ENCODE measurements around the gene KIT. TPM values are rescaled to one million over a fixed set of nuclear protein-coding genes. Genes with fewer than 3 reads are reported as not detected.

KIT gene
- total and polyA plus RNA-seq, 4 donors, result 3.9 to 74.4 (median 15.3) TPM

DNA sequence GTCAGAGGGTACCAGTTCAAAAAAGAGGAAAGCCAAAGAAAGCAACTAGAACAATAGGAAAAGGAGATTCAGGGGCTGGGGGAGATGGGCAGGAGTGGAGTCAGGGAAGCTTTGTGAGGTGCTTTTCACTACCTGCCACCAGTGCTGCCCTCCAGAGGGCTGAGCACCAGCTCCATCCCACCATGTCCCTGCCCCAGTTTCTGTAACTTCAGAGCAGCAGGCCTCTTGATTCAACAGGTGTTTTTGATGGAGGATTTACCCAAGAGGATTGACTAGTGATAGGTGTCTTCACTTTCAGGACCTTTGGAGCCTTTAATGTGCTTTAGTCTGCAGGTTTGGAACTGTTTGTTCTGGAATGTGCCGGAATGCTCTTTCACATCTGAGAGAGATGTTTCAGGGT, 12.1 kb downstream of the KIT start:
- 96 to 97% methylated on average over 1 of the region's 1 CpG for WGBS, 2 donors
- no peaks in the 10 kb centered on the region for H3K9me3 ChIP-seq (ENCODE audit: control insufficient read depth in 4 of 4, insufficient read depth in 3 of 4, low read length in 3 of 4)
- no peaks in the 10 kb centered on the region for H3K27me3 ChIP-seq (ENCODE audit: control insufficient read depth in 3 of 3, insufficient read depth in 3 of 3, low read length in 2 of 3)
- no peak overlapping the region for H3K9ac ChIP-seq (ENCODE audit: insufficient read depth in 1 of 2, low read length in 2 of 2)
- H3K4me1 ChIP-seq (ENCODE audit: control insufficient read depth in 5 of 5, insufficient read depth in 5 of 5, low read length in 5 of 5), result peaks cover 0 to 3% (median 0%) of the 10 kb centered on the region in 5 donors
- H3K4me3 ChIP-seq, result no peak overlapping the region
- TF ChIP-seq, protein P1, sequence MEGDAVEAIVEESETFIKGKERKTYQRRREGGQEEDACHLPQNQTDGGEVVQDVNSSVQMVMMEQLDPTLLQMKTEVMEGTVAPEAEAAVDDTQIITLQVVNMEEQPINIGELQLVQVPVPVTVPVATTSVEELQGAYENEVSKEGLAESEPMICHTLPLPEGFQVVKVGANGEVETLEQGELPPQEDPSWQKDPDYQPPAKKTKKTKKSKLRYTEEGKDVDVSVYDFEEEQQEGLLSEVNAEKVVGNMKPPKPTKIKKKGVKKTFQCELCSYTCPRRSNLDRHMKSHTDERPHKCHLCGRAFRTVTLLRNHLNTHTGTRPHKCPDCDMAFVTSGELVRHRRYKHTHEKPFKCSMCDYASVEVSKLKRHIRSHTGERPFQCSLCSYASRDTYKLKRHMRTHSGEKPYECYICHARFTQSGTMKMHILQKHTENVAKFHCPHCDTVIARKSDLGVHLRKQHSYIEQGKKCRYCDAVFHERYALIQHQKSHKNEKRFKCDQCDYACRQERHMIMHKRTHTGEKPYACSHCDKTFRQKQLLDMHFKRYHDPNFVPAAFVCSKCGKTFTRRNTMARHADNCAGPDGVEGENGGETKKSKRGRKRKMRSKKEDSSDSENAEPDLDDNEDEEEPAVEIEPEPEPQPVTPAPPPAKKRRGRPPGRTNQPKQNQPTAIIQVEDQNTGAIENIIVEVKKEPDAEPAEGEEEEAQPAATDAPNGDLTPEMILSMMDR (IDR thresholded peaks at IDR 0.05; ENCODE audit: control extremely low read depth, extremely low read depth), result no peak
- no peak for DNase-seq
- H3K27ac ChIP-seq (ENCODE audit: low read depth in 1 of 2, low read length in 1 of 2), result no peak overlapping the region
- H3K36me3 ChIP-seq (ENCODE audit: control insufficient read depth in 4 of 4, insufficient read depth in 4 of 4, low read length in 4 of 4), result no peaks in the 10 kb centered on the region
- ATAC-seq (ENCODE audit: insufficient read depth, low FRiP score), result no peak

DNA sequence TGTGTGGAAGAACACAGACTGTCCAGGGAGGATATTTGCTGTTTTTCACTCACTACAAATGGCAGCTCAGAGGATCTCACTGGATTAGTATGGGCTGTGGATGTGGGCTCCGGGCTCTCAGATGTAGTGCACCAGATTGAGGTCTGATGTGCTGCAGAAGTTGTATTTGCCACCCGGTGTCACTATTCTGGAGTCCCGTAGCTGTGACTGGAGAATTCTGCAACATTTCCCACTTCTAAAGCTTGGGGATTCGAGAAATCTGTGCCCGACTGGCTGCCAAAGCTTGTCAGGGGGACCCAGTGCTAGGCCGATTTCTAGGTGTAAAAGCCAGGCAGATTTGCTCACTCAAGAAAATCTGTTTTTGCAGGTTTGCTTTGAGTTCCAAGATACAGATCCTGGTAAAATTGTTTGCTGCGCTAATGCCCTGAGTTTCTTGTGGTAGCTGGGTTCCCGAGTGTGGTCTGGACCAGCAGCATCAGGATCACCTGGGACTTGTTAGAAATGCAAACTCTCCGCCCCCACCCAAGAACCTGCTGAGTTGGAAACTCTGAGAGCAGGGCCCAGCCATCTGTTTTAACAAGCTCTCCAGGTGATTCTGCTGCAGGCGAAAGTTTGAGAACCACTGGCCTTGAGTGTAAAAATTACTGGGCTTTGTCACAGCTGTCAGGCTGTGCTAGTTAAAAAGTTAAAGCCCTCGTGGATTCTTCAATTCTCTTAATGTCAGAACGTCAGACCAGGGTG, 18.1 kb downstream of the KIT start:
- H3K27ac ChIP-seq (ENCODE audit: low read depth in 1 of 2, low read length in 1 of 2), result no peak overlapping the region
- no peak for DNase-seq
- H3K9ac ChIP-seq (ENCODE audit: insufficient read depth in 1 of 2, low read length in 2 of 2), result no peak overlapping the region
- peaks cover 0 to 2% (median 0%) of the 10 kb centered on the region in 3 donors for H3K27me3 ChIP-seq (ENCODE audit: control insufficient read depth in 3 of 3, insufficient read depth in 3 of 3, low read length in 2 of 3)
- H3K36me3 ChIP-seq (ENCODE audit: control insufficient read depth in 4 of 4, insufficient read depth in 4 of 4, low read length in 4 of 4), result no peaks in the 10 kb centered on the region
- no peak for ATAC-seq (ENCODE audit: insufficient read depth, low FRiP score)
- H3K4me3 ChIP-seq, result no peak overlapping the region
- H3K9me3 ChIP-seq (ENCODE audit: control insufficient read depth in 4 of 4, insufficient read depth in 3 of 4, low read length in 3 of 4), result peaks cover 0 to 2% (median 0%) of the 10 kb centered on the region in 4 donors
- peaks cover 0 to 4% (median 0%) of the 10 kb centered on the region in 5 donors for H3K4me1 ChIP-seq (ENCODE audit: control insufficient read depth in 5 of 5, insufficient read depth in 5 of 5, low read length in 5 of 5)
- TF ChIP-seq, protein P1 (IDR thresholded peaks at IDR 0.05; ENCODE audit: control extremely low read depth, extremely low read depth), result no peak
- 70 to 72% methylated on average over 12 of the region's 12 CpGs for WGBS, 2 donors

DNA sequence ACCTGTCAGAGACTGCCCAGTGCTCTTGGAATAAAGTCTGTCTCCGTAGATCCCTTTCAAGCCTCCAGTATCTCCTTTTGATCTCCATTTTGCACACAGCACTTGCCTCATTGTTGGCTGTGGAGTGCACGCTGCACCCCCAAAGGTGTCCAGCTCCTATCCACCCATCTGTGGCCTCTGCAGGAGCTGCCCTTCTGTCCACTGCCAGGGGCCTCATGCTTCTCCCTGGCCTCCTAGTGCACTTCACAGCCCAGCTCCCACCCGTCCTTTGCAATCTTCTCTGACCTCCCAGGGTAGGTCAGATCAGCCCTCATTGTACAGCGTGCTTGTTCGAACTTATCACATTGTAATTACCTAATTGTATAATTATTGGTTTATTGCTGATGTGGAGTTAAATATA, 18.9 kb downstream of the KIT start:
- Histone ChIP-seq H3K27me3 (ENCODE audit: control insufficient read depth in 3 of 3, insufficient read depth in 3 of 3, low read length in 2 of 3) (peaks cover 0 to 2% (median 0%) of the 10 kb centered on the region in 3 donors), H3K27ac (ENCODE audit: low read depth in 1 of 2, low read length in 1 of 2) (no peak overlapping the region), H3K4me1 (ENCODE audit: control insufficient read depth in 5 of 5, insufficient read depth in 5 of 5, low read length in 5 of 5) (peaks cover 0 to 4% (median 0%) of the 10 kb centered on the region in 5 donors), H3K4me3 (no peak overlapping the region), H3K9me3 (ENCODE audit: control insufficient read depth in 4 of 4, insufficient read depth in 3 of 4, low read length in 3 of 4) (peaks cover 0 to 2% (median 0%) of the 10 kb centered on the region in 4 donors), H3K36me3 (ENCODE audit: control insufficient read depth in 4 of 4, insufficient read depth in 4 of 4, low read length in 4 of 4) (no peaks in the 10 kb centered on the region), H3K9ac (ENCODE audit: insufficient read depth in 1 of 2, low read length in 2 of 2) (no peak overlapping the region)
- no peak for ATAC-seq (ENCODE audit: insufficient read depth, low FRiP score)
- TF ChIP-seq, protein P1 (IDR thresholded peaks at IDR 0.05; ENCODE audit: control extremely low read depth, extremely low read depth), result no peak
- no peak for DNase-seq
- 81 to 86% methylated on average over 5 of the region's 5 CpGs for WGBS, 2 donors
